AG04449 (cell line): ENCODE measurements around the gene HDGFL3.

Experiments used
- CTCF ChIA-PET: fragments of 350-600 bp; formaldehyde crosslinking; extraction: SDS; loops from one replicate; lab custom pipeline; 2021; ENCODE audit warnings: antibody characterized with exemption; lab: Yijun Ruan, JAX
- POLR2A ChIA-PET: fragments of 400-600, 350-600 bp; formaldehyde crosslinking; extraction: SDS; loops from one replicate; lab custom pipeline; 2020; ENCODE audit warnings: antibody characterized with exemption, inconsistent platforms; lab: Yijun Ruan, JAX
- DNase-seq: peaks from one replicate; pipeline ENCODE4 v3.0.0-alpha.2; 2010; ENCODE audit warnings: low read depth, low spot score
- H3K4me3 ChIP-seq: 2 replicates; pipeline ENCODE4 v1.5.1; 2011; ENCODE audit warnings: low read depth, mild to moderate bottlenecking, control low read depth, low read length
- CTCF ChIP-seq: IDR thresholded peaks from one replicate; pipeline ENCODE4 v1.5.1; 2011; ENCODE audit warnings: mild to moderate bottlenecking, moderate library complexity, low read length, control low read depth, inconsistent platforms; ENCODE audit not compliant: insufficient read depth; ENCODE audit errors: missing control alignments

HDGFL3 gene

DNA sequence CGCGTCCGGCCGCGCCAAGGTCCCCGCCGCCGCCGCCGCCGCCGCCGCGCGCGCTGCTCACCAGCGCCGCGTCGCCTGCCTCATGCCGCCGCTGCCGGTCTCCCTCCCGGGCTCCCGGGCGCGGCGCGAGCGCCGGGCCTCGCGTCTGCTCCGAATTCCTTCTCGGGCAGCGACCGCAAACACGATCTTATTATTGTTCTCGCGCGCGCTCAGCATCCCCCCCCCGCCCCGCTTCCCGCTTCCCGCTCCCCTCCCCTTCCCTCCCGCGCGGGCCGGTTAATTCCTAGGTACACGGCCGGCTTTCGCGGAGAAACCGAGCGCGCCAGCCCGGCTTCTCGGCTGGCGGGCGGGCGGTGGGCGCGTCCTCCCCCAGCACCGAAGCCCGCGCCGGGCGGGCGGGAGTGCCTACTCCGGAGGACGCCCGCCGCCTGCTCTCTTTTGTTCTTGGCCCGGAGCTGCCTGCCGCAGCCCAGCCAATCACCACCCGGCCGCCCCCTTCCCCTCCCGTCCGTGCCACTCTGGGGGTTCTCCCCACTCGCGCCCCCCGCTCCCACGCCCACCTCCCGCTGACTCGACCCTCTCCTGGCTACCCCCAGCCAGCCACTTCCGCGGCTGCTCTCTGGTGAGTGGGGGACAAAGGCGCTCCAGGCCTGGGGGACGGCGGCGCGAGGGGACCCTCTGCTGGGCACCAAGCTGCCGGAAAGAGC is at the start of gene HDGFL3:
TSS of gene HDGFL3 (minus strand) at position 164 of the 707 bp plus-strand sequence. CDS start 409 bp downstream, outside the sequence.
- CTCF ChIA-PET: interaction anchor here (1.0 to 5.9 kb wide), 2 partner anchors 40 to 197 kb away, joined by 4 to 26 read pairs; partner anchors contain the start of gene C15orf40
- H3K4me3 ChIP-seq: peak within 1 kb of the TSS; percentile 75
- POLR2A ChIA-PET: interaction anchor here (0.7 to 1.8 kb wide), 3 partner anchors 11 to 197 kb away, joined by 3 to 6 read pairs (median 5); partner anchors contain the start of genes BTBD1 and C15orf40
- no peak for DNase-seq
- TF ChIP-seq CTCF: no peak

- no peak overlapping the region for H3K4me3 ChIP-seq
- ChIA-PET POLR2A (no interaction called here), CTCF (interaction anchor here (0.9 to 13.9 kb wide), 4 partner anchors 130 to 310 kb away, joined by 3 to 370 read pairs (median 152); partner anchors contain the start of gene SH3GL3)
- DNase-seq: no peak
- no peak for TF ChIP-seq CTCF
Measured at GRCh38 chr15:83250781-83251180, 43.2 kb upstream of the HDGFL3 start.

GRCh38 chr15:83249030-83249343 is 41.4 kb upstream of the HDGFL3 start:
- DNase-seq: no peak
- H3K4me3 ChIP-seq: no peak overlapping the region
- CTCF ChIA-PET: interaction anchor here (0.8 to 13.9 kb wide), 37 partner anchors 8 to 325 kb away, joined by 3 to 370 read pairs (median 7); partner anchors contain the start of genes C15orf40 and SH3GL3
- no peak for TF ChIP-seq CTCF
- POLR2A ChIA-PET: no interaction called here

DNA sequence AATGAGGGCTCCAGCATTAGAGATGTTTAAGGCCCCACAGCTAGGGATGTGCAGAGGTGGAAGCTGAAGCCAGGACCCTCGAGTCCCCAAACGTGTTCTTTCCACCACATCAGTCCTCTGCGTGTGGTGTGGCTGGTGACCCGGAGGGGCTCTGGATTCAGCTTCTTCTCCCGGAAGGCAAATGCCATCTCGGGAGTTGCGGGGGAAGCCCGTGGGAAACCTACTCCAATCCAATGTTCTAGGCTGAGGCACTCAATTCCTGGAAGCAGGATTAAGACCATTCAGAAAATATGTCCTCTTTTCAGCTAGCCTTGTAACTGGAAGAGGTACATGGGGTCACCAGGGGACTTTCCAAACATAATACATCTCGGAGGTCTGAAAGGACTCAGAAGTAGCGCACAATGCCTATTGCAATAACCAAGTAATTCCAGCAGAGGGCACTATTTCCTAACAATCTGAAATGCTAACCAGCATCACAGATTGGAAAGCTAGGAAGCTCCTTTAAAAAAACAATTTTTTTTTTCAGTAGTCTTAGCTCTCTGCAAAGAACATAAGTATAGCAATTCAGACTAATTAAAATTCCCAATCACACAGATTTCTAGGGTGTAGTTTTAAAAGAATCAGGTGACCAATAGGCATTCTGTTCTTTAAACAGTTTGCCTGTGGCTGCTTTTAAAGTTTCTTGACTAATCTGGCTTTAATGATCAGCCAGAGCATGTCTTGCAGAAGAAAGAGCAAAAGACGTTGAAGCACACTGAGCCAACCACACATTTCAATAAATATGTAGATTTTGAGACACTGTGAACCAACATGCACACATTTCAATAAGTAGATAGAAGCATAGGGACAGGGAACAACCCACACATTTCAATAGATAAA is 40.8 kb upstream of the HDGFL3 start:
- TF ChIP-seq CTCF: peak; percentile 62
- DNase-seq: peak; percentile 5
- POLR2A ChIA-PET: no interaction called here
- no peak overlapping the region for H3K4me3 ChIP-seq
- CTCF ChIA-PET: interaction anchor here (0.6 to 13.9 kb wide), 49 partner anchors 9 to 338 kb away, joined by 3 to 370 read pairs (median 4); partner anchors contain the start of genes C15orf40 and SH3GL3

DNA sequence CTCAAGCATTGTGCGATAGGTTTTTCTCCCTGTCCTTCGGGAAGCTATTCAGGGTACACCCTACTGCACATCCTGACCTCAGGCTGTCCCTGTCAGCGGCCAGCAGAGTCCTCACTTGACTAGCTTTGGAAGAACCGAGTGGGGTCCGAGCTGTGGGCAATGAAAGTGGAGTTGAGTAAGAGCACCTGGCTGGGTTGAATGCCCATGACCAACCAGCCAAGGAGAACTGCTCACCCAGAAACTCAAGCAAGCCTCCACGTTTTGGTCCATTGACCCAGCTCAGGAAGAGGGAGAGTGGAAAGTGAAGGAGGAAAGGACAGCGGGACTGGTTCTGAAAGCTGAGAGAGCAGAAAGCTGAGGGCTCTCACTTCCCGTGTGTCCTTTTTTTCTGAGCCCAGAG is 36.0 kb upstream of the HDGFL3 start:
- no peak for DNase-seq
- ChIA-PET POLR2A (no interaction called here), CTCF (interaction anchor here (1.0 to 13.9 kb wide), 5 partner anchors 25 to 329 kb away, joined by 5 to 370 read pairs (median 92); no protein-coding TSS in a partner anchor)
- H3K4me3 ChIP-seq: no peak overlapping the region
- TF ChIP-seq CTCF: no peak
